Naive B cell (primary cell): Measurements from ENCODE around the gene GALNT12. TPM values are rescaled to one million over a fixed set of nuclear protein-coding genes. Genes with fewer than 3 reads are reported as not detected.
A peak's percentile ranks its signal among the peaks of the same experiment; 100 is the strongest.

Experiments used
- ATAC-seq, 2 donors: fragments of 150-1000 bp; cut with Tn5 transposase; 2 replicates each; pipeline ENCODE4 v1.10.0; 2021; ENCODE audit warnings: low read depth in 2 of 2, mild to moderate bottlenecking in 2 of 2, moderate library complexity in 2 of 2
- DNase-seq: peaks from one replicate; pipeline ENCODE4 v3.0.0; 2022
- H3K27ac Mint-ChIP-seq, 6 donors: one replicate each; pipeline ENCODE4 v1.8.0; 2020 to 2022; ENCODE audit warnings: mild to moderate bottlenecking in 6 of 6, mixed read lengths in 6 of 6, moderate library complexity in 5 of 6, inconsistent platforms in 2 of 6
- H3K27me3 Mint-ChIP-seq, 3 donors: one replicate each; pipeline ENCODE4 v1.8.0; 2021 to 2022; ENCODE audit warnings: mixed read lengths in 3 of 3, mild to moderate bottlenecking in 1 of 3
- H3K36me3 Mint-ChIP-seq, 2 donors: one replicate each; pipeline ENCODE4 v1.8.0; 2020 to 2022; ENCODE audit warnings: mixed read lengths in 2 of 2, inconsistent platforms in 1 of 2, mild to moderate bottlenecking in 1 of 2
- H3K4me1 Mint-ChIP-seq, 3 donors: one replicate each; pipeline ENCODE4 v1.8.0; 2020 to 2022; ENCODE audit warnings: mixed read lengths in 3 of 3, inconsistent platforms in 1 of 3, mild to moderate bottlenecking in 1 of 3, moderate library complexity in 1 of 3
- H3K4me3 Mint-ChIP-seq, 8 donors: one replicate each; pipeline ENCODE4 v1.8.0; 2020 to 2022; ENCODE audit warnings: mild to moderate bottlenecking in 8 of 8, mixed read lengths in 8 of 8, moderate library complexity in 8 of 8, inconsistent platforms in 2 of 8
- H3K9me3 Mint-ChIP-seq, 7 donors: one replicate each; pipeline ENCODE4 v1.8.0; 2020 to 2022; ENCODE audit warnings: mixed read lengths in 7 of 7, mild to moderate bottlenecking in 5 of 7, inconsistent platforms in 2 of 7, moderate library complexity in 1 of 7
- polyA plus RNA-seq, 6 donors: library from polyadenylated mRNA; unstranded; fragments of 300-500 nt; fragmentation: Illumina TruSeq; gene quantifications; one replicate each; pipeline ENCODE4 v1.2.3, GENCODE V29; 2021; ENCODE audit warnings: low read depth in 6 of 6

The GALNT12 gene, protein sequence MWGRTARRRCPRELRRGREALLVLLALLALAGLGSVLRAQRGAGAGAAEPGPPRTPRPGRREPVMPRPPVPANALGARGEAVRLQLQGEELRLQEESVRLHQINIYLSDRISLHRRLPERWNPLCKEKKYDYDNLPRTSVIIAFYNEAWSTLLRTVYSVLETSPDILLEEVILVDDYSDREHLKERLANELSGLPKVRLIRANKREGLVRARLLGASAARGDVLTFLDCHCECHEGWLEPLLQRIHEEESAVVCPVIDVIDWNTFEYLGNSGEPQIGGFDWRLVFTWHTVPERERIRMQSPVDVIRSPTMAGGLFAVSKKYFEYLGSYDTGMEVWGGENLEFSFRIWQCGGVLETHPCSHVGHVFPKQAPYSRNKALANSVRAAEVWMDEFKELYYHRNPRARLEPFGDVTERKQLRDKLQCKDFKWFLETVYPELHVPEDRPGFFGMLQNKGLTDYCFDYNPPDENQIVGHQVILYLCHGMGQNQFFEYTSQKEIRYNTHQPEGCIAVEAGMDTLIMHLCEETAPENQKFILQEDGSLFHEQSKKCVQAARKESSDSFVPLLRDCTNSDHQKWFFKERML
- polyA plus RNA-seq = 1 to 10 TPM in 1 of 6 donors, under 1 TPM in 4, not detected in 1; 0.53 to 2.2 (median 0.78) TPM

DNA sequence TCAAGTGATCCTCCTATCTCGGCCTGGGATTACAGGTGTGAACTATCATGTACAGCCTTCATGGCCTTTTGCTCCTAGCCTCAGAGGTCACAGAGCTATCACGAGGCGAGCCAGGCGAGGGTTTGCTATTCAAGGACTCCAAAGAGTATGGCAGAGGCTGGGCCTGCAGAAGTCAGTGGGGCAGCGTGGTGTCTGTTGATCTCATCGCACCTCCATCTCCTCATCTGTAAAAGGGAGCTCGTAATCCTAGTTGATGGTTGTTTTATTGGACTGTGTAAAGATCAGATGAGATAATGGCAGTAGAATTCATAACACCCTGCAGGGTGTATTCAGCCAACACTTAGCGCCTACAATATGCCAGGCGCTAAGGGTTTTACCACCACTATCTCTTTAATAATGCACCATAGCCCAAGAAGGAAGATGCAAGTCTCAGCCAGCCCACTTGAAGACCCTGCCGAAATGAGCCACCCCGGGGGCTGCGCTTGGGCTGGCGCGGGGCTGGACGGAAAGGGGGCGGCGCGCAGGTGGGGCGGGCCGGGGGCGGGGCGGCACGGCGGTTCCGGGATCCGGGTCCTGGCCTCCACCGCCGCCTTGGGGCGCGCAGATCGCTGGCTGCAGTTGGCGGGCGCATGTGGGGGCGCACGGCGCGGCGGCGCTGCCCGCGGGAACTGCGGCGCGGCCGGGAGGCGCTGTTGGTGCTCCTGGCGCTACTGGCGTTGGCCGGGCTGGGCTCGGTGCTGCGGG is at the start of gene GALNT12:
Gene GALNT12 (plus strand): TSS at position 601 of the 744 bp plus-strand sequence. CDS start 29 bp downstream, at position 630.
- peak within 1 kb of the TSS in 5 of 6 donors; percentile 37 to 83 (median 55) for H3K27ac Mint-ChIP-seq
- peak within 1 kb of the TSS; percentile 85 to 95 (median 88) for H3K4me3 Mint-ChIP-seq
- peak; percentile 47 for DNase-seq
- no peaks in the 10 kb centered on the region for H3K36me3 Mint-ChIP-seq
- peaks cover 17 to 25% (median 23%) of the 10 kb centered on the region in 3 donors for H3K4me1 Mint-ChIP-seq
- H3K9me3 Mint-ChIP-seq = no peaks in the 10 kb centered on the region
- H3K27me3 Mint-ChIP-seq = peaks cover 18 to 54% (median 41%) of the 10 kb centered on the region in 3 donors
- ATAC-seq = peak; percentile 84 to 85

DNA sequence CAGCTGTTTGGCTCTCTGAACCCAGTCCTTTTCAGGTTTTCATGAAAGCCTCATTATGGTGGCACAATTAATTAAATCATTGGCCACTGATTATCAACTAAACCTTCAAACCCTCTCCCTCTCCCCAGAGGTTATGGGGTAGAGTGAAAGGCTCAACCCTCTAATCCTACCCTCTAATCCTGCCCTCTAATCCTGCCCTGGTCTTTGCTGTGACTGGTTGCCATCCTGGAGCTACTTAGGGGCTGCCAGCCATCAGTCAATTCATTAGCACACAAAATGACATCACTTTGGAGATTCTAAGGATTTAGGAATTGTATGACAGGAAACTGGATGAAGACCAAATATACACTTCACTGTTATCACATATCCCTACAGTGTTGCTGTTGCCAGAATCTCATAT is 47.2 kb upstream of the GALNT12 start:
- H3K4me3 Mint-ChIP-seq = no peak overlapping the region
- DNase-seq (no peak), ATAC-seq (no peak)
- no peaks in the 10 kb centered on the region for H3K4me1 Mint-ChIP-seq
- H3K9me3 Mint-ChIP-seq = peaks cover 7 to 29% (median 13%) of the 10 kb centered on the region in 7 donors
- peaks cover 45 to 52% of the 10 kb centered on the region in 2 donors for H3K36me3 Mint-ChIP-seq
- no peaks in the 10 kb centered on the region for H3K27me3 Mint-ChIP-seq
- no peak overlapping the region for H3K27ac Mint-ChIP-seq

DNA sequence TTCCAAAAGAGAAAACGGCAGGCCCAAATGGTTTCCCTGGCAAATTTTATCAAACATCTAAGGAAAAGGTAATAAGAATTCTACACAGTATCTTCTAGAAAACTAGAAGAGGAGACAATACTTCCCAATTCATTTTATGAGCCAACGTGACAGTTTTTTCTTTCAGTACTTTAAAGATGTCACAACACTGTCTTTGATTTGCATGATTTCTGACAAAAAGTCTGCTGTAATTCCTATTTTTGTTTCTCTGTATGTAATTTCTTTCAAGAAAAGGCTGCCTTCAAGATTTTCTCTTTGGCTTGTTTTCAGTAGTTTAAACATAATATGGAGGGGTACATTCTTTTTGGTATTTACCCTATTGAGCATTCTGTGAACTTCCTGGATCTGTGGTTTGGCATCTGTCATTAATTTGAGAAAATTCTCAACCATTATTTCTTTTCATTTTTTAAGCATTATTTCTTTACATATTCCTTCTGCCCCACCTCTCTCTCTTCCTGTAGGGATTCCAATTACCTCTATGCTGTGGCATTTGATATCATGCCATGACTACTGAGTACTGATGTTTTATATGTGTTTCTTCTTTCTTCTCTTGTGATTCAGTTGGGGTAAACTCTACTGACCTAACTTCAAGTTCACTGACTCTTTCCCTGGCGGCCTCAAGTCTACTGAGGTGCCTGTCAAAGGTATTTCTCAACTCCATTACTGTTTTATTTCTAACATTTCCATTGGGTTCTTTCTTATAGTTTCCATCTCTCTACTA is 43.3 kb upstream of the GALNT12 start:
- Mint-ChIP-seq H3K4me3 (no peak overlapping the region), H3K9me3 (peaks cover 5 to 16% (median 10%) of the 10 kb centered on the region in 7 donors), H3K27ac (no peak overlapping the region), H3K36me3 (peaks cover 36 to 42% of the 10 kb centered on the region in 2 donors), H3K4me1 (no peaks in the 10 kb centered on the region), H3K27me3 (no peaks in the 10 kb centered on the region)
- ATAC-seq (no peak), DNase-seq (no peak)

DNA sequence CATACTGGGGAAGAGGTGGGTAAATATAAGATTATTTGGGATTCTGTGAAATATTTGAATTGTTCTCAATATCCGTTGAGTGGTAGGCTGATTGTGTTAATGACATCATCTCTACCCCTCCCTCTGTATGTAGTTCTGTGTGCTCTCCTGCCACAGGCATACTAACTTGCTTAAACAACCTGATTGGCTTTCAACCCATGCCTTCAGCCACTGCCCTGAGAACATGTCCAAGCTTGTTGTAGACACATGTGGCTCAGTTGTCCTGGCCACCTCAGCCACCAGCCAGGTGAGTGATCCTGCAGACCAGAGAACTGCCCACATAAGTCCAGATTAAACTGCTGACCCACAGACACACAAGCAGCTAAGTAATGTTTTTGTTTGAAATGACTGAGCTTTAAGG is 42.2 kb upstream of the GALNT12 start:
- no peak overlapping the region for H3K4me3 Mint-ChIP-seq
- DNase-seq = no peak
- no peak overlapping the region for H3K27ac Mint-ChIP-seq
- peaks cover 5 to 13% (median 8%) of the 10 kb centered on the region in 7 donors for H3K9me3 Mint-ChIP-seq
- ATAC-seq = no peak
- H3K36me3 Mint-ChIP-seq = peaks cover 37 to 45% of the 10 kb centered on the region in 2 donors
- no peaks in the 10 kb centered on the region for H3K27me3 Mint-ChIP-seq
- H3K4me1 Mint-ChIP-seq = no peaks in the 10 kb centered on the region

DNA sequence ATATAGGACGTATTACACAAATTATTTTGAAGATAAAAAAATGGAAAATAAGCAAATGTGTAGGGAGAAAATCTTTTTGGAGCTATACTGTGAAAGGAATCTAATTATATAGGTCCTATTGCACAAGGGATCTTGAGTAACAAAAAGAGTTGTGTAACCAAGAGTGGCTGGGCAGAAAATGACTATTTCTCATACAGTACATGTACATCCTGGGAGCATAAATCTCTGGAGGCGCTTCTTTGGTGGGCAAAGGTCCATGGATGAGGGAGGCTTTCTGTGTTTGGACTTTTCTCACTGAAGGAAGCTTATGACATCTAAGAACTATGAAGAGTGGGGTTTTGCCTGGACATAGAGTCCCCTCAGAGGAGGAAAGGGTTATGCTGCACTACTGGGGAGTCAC is 40.9 kb upstream of the GALNT12 start:
- peaks cover 5 to 13% (median 8%) of the 10 kb centered on the region in 7 donors for H3K9me3 Mint-ChIP-seq
- no peaks in the 10 kb centered on the region for H3K4me1 Mint-ChIP-seq
- H3K27ac Mint-ChIP-seq = no peak overlapping the region
- DNase-seq (no peak), ATAC-seq (no peak)
- H3K4me3 Mint-ChIP-seq = no peak overlapping the region
- peaks cover 44 to 46% of the 10 kb centered on the region in 2 donors for H3K36me3 Mint-ChIP-seq
- no peaks in the 10 kb centered on the region for H3K27me3 Mint-ChIP-seq

DNA sequence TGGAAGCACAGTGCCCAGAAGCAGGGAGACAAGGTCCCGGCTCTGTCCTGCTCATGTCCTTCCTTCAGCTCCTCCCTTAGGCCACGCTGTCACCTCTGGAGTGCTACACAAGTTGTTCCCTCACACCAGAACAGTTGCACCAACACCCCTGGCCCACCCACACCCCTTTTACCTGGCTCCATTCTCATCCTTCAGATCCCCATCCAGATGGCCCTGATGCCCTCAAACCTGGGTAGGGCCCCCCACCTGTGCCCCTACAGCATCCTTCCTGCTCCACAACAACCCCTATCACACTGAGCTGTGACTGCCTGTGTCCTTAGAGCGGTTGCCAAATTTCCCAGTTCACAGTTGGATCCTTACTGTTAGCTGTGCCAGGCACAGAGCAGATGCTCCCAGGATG is 40.3 kb upstream of the GALNT12 start:
- H3K36me3 Mint-ChIP-seq = peaks cover 46 to 50% of the 10 kb centered on the region in 2 donors
- ATAC-seq (no peak), DNase-seq (no peak)
- no peaks in the 10 kb centered on the region for H3K27me3 Mint-ChIP-seq
- H3K9me3 Mint-ChIP-seq = peaks cover 5 to 13% (median 8%) of the 10 kb centered on the region in 7 donors
- no peak overlapping the region for H3K27ac Mint-ChIP-seq
- H3K4me1 Mint-ChIP-seq = no peaks in the 10 kb centered on the region
- no peak overlapping the region for H3K4me3 Mint-ChIP-seq

DNA sequence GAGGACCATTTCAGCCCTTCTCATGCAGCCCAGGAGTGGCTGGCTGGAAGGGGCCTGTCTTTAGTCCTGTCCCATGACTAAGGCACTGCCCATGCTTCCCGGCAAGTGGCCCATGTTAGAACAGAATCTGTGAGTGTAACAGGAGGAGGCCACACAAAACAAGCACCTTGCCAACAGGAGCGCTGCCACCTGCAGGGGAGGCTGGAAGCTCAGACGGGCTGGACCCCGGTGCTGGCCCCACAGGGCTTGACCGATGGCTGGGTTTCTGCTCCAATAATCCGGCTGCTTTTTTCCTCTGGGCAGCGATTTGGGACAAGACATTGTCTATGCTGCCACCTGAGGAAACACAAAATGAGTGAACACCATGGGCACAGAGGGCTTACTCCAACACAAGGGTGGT is 39.6 kb upstream of the GALNT12 start:
- Mint-ChIP-seq H3K27me3 (no peaks in the 10 kb centered on the region), H3K4me1 (no peaks in the 10 kb centered on the region), H3K4me3 (peak overlapping the region in 1 of 8 donors; percentile 35), H3K27ac (no peak overlapping the region), H3K36me3 (peaks cover 44 to 54% of the 10 kb centered on the region in 2 donors), H3K9me3 (peaks cover 5 to 13% (median 8%) of the 10 kb centered on the region in 7 donors)
- ATAC-seq (no peak), DNase-seq (no peak)

DNA sequence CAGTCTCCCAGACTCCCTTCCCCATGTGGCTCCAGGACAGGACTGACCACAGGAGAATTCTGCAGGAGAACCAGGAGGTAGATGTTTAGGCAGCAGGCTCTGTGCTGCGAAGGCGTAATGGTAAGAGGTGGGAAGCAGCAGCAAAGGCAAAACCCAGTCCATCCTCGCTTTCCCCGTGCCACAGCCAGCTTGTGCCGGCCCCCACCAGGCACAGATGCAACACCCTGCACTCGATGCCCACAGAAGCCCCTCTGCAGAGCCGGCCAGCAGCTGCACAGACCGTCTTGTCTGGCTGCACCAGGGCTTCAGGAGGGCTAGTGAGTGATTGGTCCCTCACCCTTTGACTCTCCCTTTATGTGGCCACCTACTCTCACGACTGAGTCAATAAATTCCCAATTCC is 39.1 kb upstream of the GALNT12 start:
- Mint-ChIP-seq H3K27ac (no peak overlapping the region), H3K36me3 (peaks cover 40 to 54% of the 10 kb centered on the region in 2 donors), H3K9me3 (peaks cover 5 to 13% (median 8%) of the 10 kb centered on the region in 7 donors), H3K4me1 (no peaks in the 10 kb centered on the region), H3K27me3 (no peaks in the 10 kb centered on the region), H3K4me3 (no peak overlapping the region)
- no peak for DNase-seq
- ATAC-seq = no peak

DNA sequence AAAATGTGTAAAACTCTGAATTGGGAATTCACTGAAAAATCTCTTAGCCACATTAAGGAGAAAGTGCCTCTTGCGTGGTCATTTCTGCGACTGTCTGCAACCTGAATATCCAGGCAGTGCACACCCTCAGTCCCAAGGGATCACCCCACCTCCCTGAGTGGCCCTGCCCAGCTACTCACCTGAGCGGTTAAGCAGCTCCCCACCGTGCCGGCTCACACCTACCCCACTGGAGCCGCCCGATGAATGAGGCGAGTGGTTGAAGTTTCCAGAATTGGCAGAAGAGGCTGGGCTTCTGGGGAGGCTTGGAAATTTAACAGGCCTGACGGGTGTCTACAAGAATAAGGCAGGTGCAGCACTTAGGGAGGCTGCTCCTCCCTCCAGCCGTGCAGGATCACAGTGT is 36.8 kb upstream of the GALNT12 start:
- H3K36me3 Mint-ChIP-seq = peaks cover 16 to 44% of the 10 kb centered on the region in 2 donors

DNA sequence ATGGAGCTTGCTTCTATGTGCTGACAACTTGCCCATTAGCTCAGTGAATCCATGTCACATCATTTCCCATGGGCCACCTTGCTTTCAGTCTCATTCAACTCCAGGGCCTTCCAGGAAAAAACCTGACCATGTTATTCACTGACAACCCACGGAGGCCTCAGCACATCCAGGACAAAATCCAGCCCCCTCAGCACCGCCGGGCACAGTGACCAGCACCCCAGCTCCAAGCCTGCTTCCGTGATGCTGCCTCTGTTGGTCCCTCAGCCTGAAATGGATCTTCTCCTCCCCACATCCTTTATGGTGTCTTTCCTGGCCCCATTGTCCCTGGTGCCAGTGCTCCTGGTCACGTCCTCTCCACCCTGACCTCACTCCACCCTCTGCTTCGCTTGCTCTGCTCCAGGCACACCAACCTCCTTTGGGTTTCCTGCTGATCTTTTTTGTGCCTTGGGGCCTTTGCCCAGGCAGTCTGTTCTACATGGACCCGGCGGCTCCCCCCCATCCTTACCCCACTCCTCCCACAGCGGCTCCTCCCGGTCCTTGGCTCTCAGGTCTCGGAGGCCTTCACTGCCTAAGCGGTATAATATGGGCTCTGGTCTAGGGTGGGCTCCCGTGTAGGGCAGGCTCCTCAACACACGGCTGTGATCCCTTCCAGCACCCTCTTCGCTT is 36.1 kb upstream of the GALNT12 start:
- no peaks in the 10 kb centered on the region for H3K4me1 Mint-ChIP-seq
- peak overlapping the region in 1 of 6 donors; percentile 20 for H3K27ac Mint-ChIP-seq
- no peak overlapping the region for H3K4me3 Mint-ChIP-seq
- no peak for DNase-seq
- peaks cover 12 to 44% of the 10 kb centered on the region in 2 donors for H3K36me3 Mint-ChIP-seq
- no peaks in the 10 kb centered on the region for H3K9me3 Mint-ChIP-seq
- H3K27me3 Mint-ChIP-seq = no peaks in the 10 kb centered on the region
- no peak for ATAC-seq

More for the DNA sequence above, 36.8 kb upstream of the GALNT12 start:
- Mint-ChIP-seq H3K27ac (no peak overlapping the region), H3K4me1 (no peaks in the 10 kb centered on the region), H3K27me3 (no peaks in the 10 kb centered on the region), H3K9me3 (no peaks in the 10 kb centered on the region), H3K4me3 (no peak overlapping the region)
- ATAC-seq = no peak
- no peak for DNase-seq

DNA sequence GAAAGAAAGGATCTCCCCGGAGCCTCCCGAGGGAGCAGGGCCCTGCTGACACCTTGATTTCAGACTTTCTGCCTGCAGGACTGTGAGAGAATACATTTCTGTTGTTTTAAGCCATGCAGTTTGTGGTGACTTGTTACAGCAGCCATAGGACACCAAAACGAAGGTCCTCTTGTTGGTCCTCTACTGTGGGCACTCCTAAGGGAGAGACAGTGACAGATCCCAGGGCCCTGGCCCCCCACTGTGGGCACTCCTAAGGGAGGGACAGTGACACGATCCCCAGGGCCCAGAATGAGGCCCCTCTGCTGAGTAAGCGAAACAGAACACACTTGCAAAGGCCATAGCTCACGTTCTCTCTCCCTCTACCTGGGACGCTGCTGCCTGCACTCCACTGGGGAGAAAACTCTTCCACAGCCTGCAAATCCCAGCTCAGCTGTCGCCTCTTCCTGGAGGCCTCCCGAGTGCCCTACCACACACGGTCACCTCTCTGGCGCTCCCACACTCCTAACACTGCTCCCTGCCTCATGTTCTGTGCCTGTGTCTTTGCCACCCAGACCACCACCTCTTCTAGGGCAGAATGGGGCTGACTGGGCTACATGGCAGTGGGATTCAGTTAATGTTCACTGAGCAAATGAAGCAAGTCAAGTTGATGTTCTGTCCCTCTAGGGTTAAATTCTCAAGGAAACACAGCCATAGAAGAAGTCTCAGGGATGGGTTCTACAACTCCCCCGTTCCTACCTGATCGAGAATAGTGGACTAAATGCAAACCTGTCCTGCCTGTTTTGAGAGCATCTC is 34.9 kb upstream of the GALNT12 start:
- Mint-ChIP-seq H3K4me3 (no peak overlapping the region), H3K36me3 (peaks cover 11 to 44% of the 10 kb centered on the region in 2 donors), H3K27me3 (no peaks in the 10 kb centered on the region), H3K27ac (peak overlapping the region in 1 of 6 donors; percentile 43), H3K9me3 (no peaks in the 10 kb centered on the region), H3K4me1 (no peaks in the 10 kb centered on the region)
- ATAC-seq (no peak), DNase-seq (no peak)

DNA sequence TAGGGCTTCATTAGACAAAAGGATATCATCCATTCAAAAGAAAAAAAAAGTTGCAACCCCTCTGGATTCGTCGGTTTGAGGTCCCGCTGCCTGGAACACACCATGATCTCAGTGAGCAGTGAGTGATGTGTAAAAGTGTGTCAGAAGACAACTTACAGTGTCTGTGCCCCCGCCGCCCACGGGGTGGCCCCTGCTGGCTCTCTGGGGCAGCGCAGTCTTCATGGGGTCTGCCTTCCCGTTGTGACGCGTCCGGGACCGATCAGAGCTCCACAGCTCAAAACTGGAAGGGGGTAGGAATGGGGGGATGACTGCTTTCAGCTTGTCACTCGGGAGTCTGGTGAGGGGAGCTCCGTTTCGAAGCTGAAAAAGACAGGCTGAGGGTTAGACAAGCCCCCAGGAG is 33.7 kb upstream of the GALNT12 start:
- H3K36me3 Mint-ChIP-seq = peaks cover 11 to 36% of the 10 kb centered on the region in 2 donors
- no peak for ATAC-seq
- no peak overlapping the region for H3K27ac Mint-ChIP-seq
- H3K9me3 Mint-ChIP-seq = no peaks in the 10 kb centered on the region
- H3K4me1 Mint-ChIP-seq = no peaks in the 10 kb centered on the region
- H3K27me3 Mint-ChIP-seq = no peaks in the 10 kb centered on the region
- no peak for DNase-seq
- peak overlapping the region in 1 of 8 donors; percentile 17 for H3K4me3 Mint-ChIP-seq
